Tibial nerve (tissue), 4 donors: ENCODE data around the gene ATXN10.

ENCODE experiments used
- CTCF ChIP-seq, 5 experiments: fragments of 200-600 bp in 3 of 5; fragments of 450-650 bp in 2 of 5; sonication (generic) in 3 of 5; IDR thresholded peaks; one replicate each; pipeline ENCODE4 v1.5.1; 2016 to 2019; ENCODE audit warnings: antibody characterized with exemption in 5 of 5, mild to moderate bottlenecking in 3 of 5, moderate library complexity in 2 of 5
- EP300 ChIP-seq, 2 donors: sonication (generic); formaldehyde crosslinking; IDR thresholded peaks; one replicate each; pipeline ENCODE4 v1.6.1; 2017; ENCODE audit warnings: antibody characterized with exemption in 2 of 2, mild to moderate bottlenecking in 1 of 2
- POLR2A ChIP-seq, 2 donors: fragments of 450-650 bp; IDR thresholded peaks; one replicate each; pipeline ENCODE4 v1.6.1; 2017; ENCODE audit warnings: antibody characterized with exemption in 2 of 2, mild to moderate bottlenecking in 2 of 2, moderate library complexity in 2 of 2

GRCh38 chr22:45886540-45886939, 214.9 kb downstream of the ATXN10 start:
- TF ChIP-seq POLR2A (IDR thresholded peaks at IDR 0.05) (no peak), CTCF (IDR thresholded peaks at IDR 0.05) (no peak), EP300 (IDR thresholded peaks at IDR 0.05) (no peak)
